GM12878 (cell line): ENCODE measurements around the gene SNRNP25. TPM values are rescaled to one million over a fixed set of nuclear protein-coding genes. Genes with fewer than 3 reads are reported as not detected.

ENCODE experiments used
- ATAC-seq: fragments of 200-7000 bp; cut with Tn5 transposase; 3 replicates; pipeline ENCODE4 v1.9.1; 2020; ENCODE audit warnings: mild to moderate bottlenecking, moderate library complexity
- BruUV-seq: library from RNA; stranded (reverse); fragments of 400-500 nt; replicated peaks from 2 replicates; lab custom pipeline; 2021; lab: Mats Ljungman, UMichigan
- CTCF ChIA-PET: fragments of 300-600 bp; sonication (Branson Sonifier 250); formaldehyde crosslinking; extraction: SDS; loops from one replicate; lab custom pipeline; 2021; ENCODE audit warnings: inconsistent platforms; lab: Yijun Ruan, JAX
- POLR2A ChIA-PET: fragments of 350-600 bp; formaldehyde crosslinking; extraction: SDS; loops from one replicate; lab custom pipeline; 2021; ENCODE audit warnings: inconsistent platforms; lab: Charles Lee
- RAD21 ChIA-PET: fragments of 300-600 bp; sonication (Branson Sonifier 250); formaldehyde crosslinking; loops from one replicate; lab custom pipeline; 2023; ENCODE audit warnings: antibody characterized with exemption; ENCODE audit not compliant: unreplicated experiment; lab: Charles Lee
- SMC1A ChIA-PET: fragments of 300-600 bp; sonication (Branson Sonifier 250); formaldehyde crosslinking; loops from one replicate; lab custom pipeline; 2023; ENCODE audit not compliant: unreplicated experiment, uncharacterized antibody; lab: Charles Lee
- DNase-seq: peaks from one replicate; pipeline ENCODE4 v3.0.0-alpha.2; 2011; ENCODE audit warnings: low read depth, low spot score
- FAIRE-seq: peaks from 3 replicates; lab custom pipeline; 2011; peaks lifted over from hg19 to GRCh38; lab: Jason Lieb, UNC
- H2AFZ ChIP-seq: 2 replicates; pipeline ENCODE4 v1.6.0; 2011; ENCODE audit warnings: low read depth, low read length, control low read depth; ENCODE audit not compliant: control insufficient read depth
- H3K27ac ChIP-seq: 2 replicates; pipeline ENCODE4 v1.5.1; 2011; ENCODE audit warnings: control low read depth; ENCODE audit not compliant: control insufficient read depth, insufficient read depth
- H3K27me3 ChIP-seq, 2 experiments: replicated peaks in 1 of 2; 2 replicates each; pipeline versions ENCODE4 v1.6.0 to v1.6.1; 2011; ENCODE audit warnings: low read length in 1 of 2; ENCODE audit not compliant: control insufficient read depth in 2 of 2, insufficient read depth in 2 of 2
- H3K36me3 ChIP-seq, 2 experiments: 2 replicates each; pipeline ENCODE4 v1.5.1; 2011; ENCODE audit warnings: low read length in 1 of 2; ENCODE audit not compliant: control insufficient read depth in 2 of 2, insufficient read depth in 2 of 2
- H3K4me1 ChIP-seq: 2 replicates; pipeline ENCODE4 v1.6.1; 2011; ENCODE audit warnings: mild to moderate bottlenecking, low read length, moderate library complexity, mixed read lengths; ENCODE audit not compliant: control insufficient read depth, insufficient read depth
- H3K4me2 ChIP-seq: 2 replicates; pipeline ENCODE4 v1.6.0; 2011; ENCODE audit warnings: control low read depth; ENCODE audit not compliant: control insufficient read depth, insufficient read depth
- H3K4me3 ChIP-seq: fragments of 200-600 bp; sonication (generic); 2 replicates; pipeline ENCODE4 v1.5.1; 2016
- H3K79me2 ChIP-seq: 2 replicates; pipeline ENCODE4 v1.6.0; 2011; ENCODE audit warnings: low read length; ENCODE audit not compliant: control insufficient read depth, insufficient read depth
- H3K9ac ChIP-seq: 2 replicates; pipeline ENCODE4 v1.8.0; 2011; ENCODE audit warnings: low read length, control low read depth, mixed read lengths; ENCODE audit not compliant: control insufficient read depth, insufficient read depth
- H3K9me3 ChIP-seq: replicated peaks from 3 replicates; pipeline ENCODE4 v1.5.1; 2011; ENCODE audit warnings: mild to moderate bottlenecking, low read length; ENCODE audit not compliant: control insufficient read depth, insufficient read depth
- H4K20me1 ChIP-seq: 2 replicates; pipeline ENCODE4 v1.6.0; 2011; ENCODE audit not compliant: control insufficient read depth, insufficient read depth
- CEBPB ChIP-seq, 2 experiments: fragments of 150-350 bp in 1 of 2; IDR thresholded peaks; 2 replicates each; pipeline ENCODE4 v1.6.1; 2012 to 2014; ENCODE audit warnings: low read depth in 2 of 2, low read length in 2 of 2, borderline replicate concordance in 1 of 2, inconsistent platforms in 1 of 2
- CHD4 ChIP-seq: fragments of 200-600 bp; sonication (generic); IDR thresholded peaks from 2 replicates; pipeline ENCODE4 v1.6.1; 2016; ENCODE audit warnings: mild to moderate bottlenecking
- IRF4 ChIP-seq: IDR thresholded peaks from 2 replicates; pipeline ENCODE4 v1.6.1; 2011; ENCODE audit warnings: low read depth, low read length
- MTA2 ChIP-seq: fragments of 450-650 bp; IDR thresholded peaks from 2 replicates; pipeline ENCODE4 v1.6.1; 2016; ENCODE audit warnings: low read depth, mild to moderate bottlenecking, moderate library complexity
- POLR2AphosphoS2 ChIP-seq: IDR thresholded peaks from 2 replicates; pipeline ENCODE4 v1.6.1; 2011; ENCODE audit warnings: low read depth, mild to moderate bottlenecking, low read length, improper control_type of control experiment, moderate library complexity
- RUNX3 ChIP-seq: IDR thresholded peaks from 2 replicates; pipeline ENCODE4 v1.6.1; 2012; ENCODE audit warnings: low read length, inconsistent platforms
- STAT3 ChIP-seq: IDR thresholded peaks from 2 replicates; pipeline ENCODE4 v1.6.1; 2011; ENCODE audit warnings: low read depth, low read length, improper control_type of control experiment
- WGBS: methylation state at CpG from one replicate; pipeline ENCODE4 v1.1.6; 2016; ENCODE audit warnings: low lambda C conversion rate; ENCODE audit not compliant: insufficient replicate concordance, insufficient coverage; ENCODE audit errors: missing lambda C conversion rate; 5-methylcytosine and 5-hydroxymethylcytosine counted together
- in situ Hi-C: fragments of 300-500 bp; cut with MboI; formaldehyde crosslinking; loops from 9 replicates; pipeline ENCODE4 v1.14.3; 2018; ENCODE audit warnings: mixed read lengths
- intact Hi-C: fragments of 100-400 bp; cut with micrococcal nuclease; formaldehyde crosslinking; loops from one replicate; pipeline ENCODE4 v1.14.2; 2022; ENCODE audit not compliant: unreplicated experiment
- polyA plus RNA-seq, 11 experiments: library from polyadenylated mRNA; depleted of rRNA in 4 of 11; unstranded in 6 of 11; stranded (reverse) in 5 of 11; fragments of >200 nt; fragmentation: Nextera tagmentation in 4 of 11; fragmentation: Illumina TruSeq in 1 of 11; extraction: Ambion mirVana in 4 of 11; extraction: Trizol in 1 of 11; gene quantifications; 1 replicate in 1 of 11; 2 replicates in 10 of 11; pipeline versions ENCODE4 v1.2.1 to v1.2.3, GENCODE V29; 2011 to 2016; ENCODE audit warnings: inconsistent platforms in 2 of 11, missing spikeins in 2 of 11, low read depth in 1 of 11
- total RNA-seq, 4 experiments: library from RNA; depleted of rRNA in 3 of 4; stranded (reverse); fragments of >200 nt in 3 of 4; fragmentation: Illumina TruSeq in 1 of 4; extraction: Trizol in 1 of 4; gene quantifications; 2 replicates each; pipeline versions ENCODE4 v1.2.1 to v1.2.3, GENCODE V29; 2013 to 2021
- TF ChIP-seq, protein P1 (sequence below): IDR thresholded peaks from 2 replicates; pipeline ENCODE4 v1.6.1; 2012; ENCODE audit warnings: mild to moderate bottlenecking, low read depth, low read length
- TF ChIP-seq, protein P2 (sequence below): fragments of 450-650 bp; formaldehyde crosslinking; IDR thresholded peaks from 2 replicates; pipeline ENCODE4 v1.4.0; 2022; ENCODE audit warnings: mild to moderate bottlenecking, moderate library complexity

The SNRNP25 gene
- total and polyA plus RNA-seq, 10 of the 15 experiments (the other 5 are each of a cell fraction or from before 2014, with no cell fraction given) = 40.9 to 138 (median 67.2) TPM

DNA sequence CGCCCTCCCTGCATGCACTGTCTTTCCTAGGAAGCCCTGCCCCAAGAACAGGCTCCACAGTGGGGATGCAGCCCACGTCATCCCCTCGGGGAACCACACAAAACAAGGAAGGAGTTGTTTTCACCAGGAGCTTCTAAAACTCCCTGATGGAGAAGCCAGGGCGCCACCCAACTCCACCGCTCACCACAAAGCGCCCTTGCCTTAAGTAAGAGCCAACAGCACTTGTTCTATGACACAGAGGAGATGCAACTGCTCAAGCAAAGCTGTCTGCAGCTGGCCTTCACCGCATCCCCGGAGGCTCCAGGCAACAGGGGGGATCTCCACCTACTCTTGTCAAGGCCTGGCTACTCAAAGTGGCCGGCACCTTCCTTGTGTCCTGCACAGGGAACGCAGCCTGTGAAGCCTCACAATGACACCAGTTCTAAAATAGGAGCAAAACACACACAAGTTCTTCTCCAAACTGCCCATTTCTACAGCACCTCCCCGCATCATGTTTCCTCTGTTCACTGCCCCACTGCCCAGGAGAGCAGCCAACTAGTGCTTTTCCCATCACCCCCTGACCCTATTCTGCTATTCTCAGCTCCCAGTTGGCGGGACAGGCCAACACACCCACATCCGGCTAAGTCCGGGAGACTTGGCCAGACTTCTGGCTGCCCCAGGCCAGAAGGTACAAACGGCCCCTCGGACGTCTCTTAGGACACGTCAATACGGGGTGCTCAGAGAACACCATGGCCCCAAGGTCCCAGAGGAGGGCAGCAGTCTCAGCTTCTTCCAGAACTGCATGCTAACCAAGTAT is 48.6 kb downstream of the SNRNP25 start:
- ChIA-PET POLR2A (no interaction called here), RAD21 (interaction anchor here (0.7 kb wide), 1 partner anchor 404 kb away, joined by 3 read pairs; no protein-coding TSS in a partner anchor), CTCF (no interaction called here), SMC1A (no interaction called here)
- in situ Hi-C loops = no loop called here
- WGBS = 88% methylated on average over 19 of the region's 19 CpGs
- Histone ChIP-seq H3K4me2 (no peak overlapping the region), H3K27me3 (no peaks in the 10 kb centered on the region), H3K79me2 (no peaks in the 10 kb centered on the region), H3K9me3 (no peaks in the 10 kb centered on the region), H3K4me1 (no peaks in the 10 kb centered on the region), H3K36me3 (peaks cover 5 to 13% of the 10 kb centered on the region in 2 experiments; a peak in 3 of 4 replicates), H2AFZ (no peak overlapping the region), H3K9ac (no peak overlapping the region), H4K20me1 (no peaks in the 10 kb centered on the region; the same call in 1 of the 2 replicates), H3K4me3 (no peak overlapping the region), H3K27ac (no peak overlapping the region)
- intact Hi-C loops = no loop called here
- no TSS peak for BruUV-seq
- no peak for TF ChIP-seq CEBPB (IDR thresholded peaks at IDR 0.05; ENCODE audit: borderline replicate concordance in 1 of 2, low read depth in 2 of 2, low read length in 2 of 2)
- TF ChIP-seq STAT3 = no peak
- no peak for TF ChIP-seq IRF4
- TF ChIP-seq RUNX3 = no peak
- TF ChIP-seq CHD4 = no peak
- TF ChIP-seq MTA2 = no peak
- TF ChIP-seq, protein P1, sequence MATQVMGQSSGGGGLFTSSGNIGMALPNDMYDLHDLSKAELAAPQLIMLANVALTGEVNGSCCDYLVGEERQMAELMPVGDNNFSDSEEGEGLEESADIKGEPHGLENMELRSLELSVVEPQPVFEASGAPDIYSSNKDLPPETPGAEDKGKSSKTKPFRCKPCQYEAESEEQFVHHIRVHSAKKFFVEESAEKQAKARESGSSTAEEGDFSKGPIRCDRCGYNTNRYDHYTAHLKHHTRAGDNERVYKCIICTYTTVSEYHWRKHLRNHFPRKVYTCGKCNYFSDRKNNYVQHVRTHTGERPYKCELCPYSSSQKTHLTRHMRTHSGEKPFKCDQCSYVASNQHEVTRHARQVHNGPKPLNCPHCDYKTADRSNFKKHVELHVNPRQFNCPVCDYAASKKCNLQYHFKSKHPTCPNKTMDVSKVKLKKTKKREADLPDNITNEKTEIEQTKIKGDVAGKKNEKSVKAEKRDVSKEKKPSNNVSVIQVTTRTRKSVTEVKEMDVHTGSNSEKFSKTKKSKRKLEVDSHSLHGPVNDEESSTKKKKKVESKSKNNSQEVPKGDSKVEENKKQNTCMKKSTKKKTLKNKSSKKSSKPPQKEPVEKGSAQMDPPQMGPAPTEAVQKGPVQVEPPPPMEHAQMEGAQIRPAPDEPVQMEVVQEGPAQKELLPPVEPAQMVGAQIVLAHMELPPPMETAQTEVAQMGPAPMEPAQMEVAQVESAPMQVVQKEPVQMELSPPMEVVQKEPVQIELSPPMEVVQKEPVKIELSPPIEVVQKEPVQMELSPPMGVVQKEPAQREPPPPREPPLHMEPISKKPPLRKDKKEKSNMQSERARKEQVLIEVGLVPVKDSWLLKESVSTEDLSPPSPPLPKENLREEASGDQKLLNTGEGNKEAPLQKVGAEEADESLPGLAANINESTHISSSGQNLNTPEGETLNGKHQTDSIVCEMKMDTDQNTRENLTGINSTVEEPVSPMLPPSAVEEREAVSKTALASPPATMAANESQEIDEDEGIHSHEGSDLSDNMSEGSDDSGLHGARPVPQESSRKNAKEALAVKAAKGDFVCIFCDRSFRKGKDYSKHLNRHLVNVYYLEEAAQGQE = no peak
- no peak for TF ChIP-seq POLR2AphosphoS2
- TF ChIP-seq, protein P2, sequence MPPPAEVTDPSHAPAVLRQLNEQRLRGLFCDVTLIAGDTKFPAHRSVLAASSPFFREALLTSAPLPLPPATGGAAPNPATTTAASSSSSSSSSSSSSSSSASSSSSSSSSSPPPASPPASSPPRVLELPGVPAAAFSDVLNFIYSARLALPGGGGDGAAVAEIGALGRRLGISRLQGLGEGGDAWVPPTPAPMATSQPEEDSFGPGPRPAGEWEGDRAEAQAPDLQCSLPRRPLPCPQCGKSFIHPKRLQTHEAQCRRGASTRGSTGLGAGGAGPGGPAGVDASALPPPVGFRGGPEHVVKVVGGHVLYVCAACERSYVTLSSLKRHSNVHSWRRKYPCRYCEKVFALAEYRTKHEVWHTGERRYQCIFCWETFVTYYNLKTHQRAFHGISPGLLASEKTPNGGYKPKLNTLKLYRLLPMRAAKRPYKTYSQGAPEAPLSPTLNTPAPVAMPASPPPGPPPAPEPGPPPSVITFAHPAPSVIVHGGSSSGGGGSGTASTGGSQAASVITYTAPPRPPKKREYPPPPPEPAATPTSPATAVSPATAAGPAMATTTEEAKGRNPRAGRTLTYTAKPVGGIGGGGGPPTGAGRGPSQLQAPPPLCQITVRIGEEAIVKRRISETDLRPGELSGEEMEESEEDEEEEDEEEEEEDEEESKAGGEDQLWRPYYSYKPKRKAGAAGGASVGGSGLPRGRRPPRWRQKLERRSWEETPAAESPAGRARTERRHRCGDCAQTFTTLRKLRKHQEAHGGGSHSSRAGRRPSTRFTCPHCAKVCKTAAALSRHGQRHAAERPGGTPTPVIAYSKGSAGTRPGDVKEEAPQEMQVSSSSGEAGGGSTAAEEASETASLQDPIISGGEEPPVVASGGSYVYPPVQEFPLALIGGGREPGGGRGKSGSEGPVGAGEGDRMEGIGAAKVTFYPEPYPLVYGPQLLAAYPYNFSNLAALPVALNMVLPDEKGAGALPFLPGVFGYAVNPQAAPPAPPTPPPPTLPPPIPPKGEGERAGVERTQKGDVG (CRISPR knock-in tag) = no peak
- ATAC-seq (no peak), DNase-seq (no peak), FAIRE-seq (no peak)
